Stromal cell of bone marrow (primary cell): ENCODE results near the gene DLK1.

Experiments used
- DNase-seq: peaks from one replicate; pipeline ENCODE4 v3.0.0-alpha.2; 2012; ENCODE audit warnings: low read depth

DLK1 gene

GRCh38 chr14:100777818-100778525 is 51.3 kb downstream of the DLK1 start:
- no peak for DNase-seq

- no peak for DNase-seq
These were observed 51.8 kb downstream of the DLK1 start for GRCh38 chr14:100778526-100778882.

DNA sequence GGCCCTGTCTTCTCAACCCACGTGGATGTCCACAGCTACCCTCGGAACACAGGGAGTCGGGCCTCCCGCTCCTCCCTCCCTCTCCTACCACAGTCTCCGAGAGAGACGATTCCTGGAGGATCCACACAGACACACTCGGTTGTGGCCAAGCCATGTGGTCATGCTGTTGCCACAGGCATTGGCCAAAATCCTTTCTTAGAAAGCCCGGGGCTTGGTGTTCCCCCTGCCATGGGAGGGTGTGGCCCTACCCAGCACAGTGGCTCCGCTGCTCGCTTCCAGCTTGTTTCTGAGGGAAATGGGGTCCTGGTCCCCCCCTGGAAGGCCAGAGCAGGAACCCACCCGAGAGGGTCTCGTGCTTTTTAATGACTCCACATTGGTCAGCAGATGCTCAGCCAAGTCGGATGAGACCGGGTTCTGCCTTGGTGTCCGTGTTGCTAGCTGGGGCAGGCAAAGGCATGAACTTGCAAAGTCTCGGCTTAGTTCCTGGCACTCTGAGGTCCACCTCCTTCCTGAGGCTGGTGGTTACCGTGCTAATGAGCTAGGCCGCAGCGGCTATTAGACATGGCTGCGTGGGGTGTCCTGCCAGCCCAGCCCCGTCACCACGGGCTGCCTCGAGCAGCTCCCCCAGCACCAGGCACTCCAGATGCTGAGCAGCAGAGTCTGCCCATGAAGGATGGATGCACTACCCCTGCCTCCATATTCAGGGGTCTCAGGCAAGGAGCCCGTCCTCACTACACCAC is 52.4 kb downstream of the DLK1 start:
- no peak for DNase-seq

- no peak for DNase-seq
These were observed 53.0 kb downstream of the DLK1 start for GRCh38 chr14:100779691-100780080.

- no peak for DNase-seq
These were observed 53.6 kb downstream of the DLK1 start for GRCh38 chr14:100780246-100780645.

GRCh38 chr14:100780646-100781355 is 54.1 kb downstream of the DLK1 start:
- no peak for DNase-seq

GRCh38 chr14:100781952-100782351 is 55.3 kb downstream of the DLK1 start:
- no peak for DNase-seq

DNA sequence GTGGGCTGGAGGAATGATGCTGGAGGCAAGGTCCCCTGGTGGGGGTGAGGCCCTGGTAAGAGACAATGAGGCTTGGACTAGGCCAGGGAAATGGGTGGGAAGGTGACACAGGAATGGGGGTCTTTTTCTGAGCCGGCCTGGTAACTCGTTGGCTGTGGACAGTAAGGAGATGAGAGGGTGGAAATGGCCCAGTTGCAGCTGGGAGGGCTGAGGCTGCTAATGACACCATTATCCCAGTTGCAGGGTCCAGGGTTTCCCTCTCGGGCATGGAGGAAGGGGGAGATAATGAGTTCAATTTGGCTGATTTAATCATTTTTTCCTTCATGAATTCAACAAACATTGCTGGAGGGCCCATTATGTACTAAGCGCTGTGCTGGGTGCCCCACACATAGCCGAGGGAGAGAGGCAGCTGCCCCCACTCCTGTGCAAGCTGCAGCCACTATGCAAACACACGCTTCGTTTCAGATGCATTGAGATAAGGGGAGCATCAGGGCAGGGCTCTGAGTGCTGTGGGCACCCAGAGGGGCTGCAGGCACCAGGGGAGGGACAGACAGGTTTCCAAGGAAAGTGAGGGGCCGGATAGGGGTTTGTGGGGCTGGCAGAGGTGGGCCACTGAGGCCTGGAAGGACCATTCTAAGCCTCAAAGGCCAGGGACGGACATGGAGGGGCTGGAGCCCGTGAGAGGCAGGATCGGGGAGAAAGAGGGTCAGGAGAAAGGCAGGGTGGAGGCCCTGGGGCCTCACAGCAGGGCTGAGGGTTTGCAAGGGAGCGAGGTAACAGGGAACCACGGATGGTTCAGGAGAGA is 56.0 kb downstream of the DLK1 start:
- DNase-seq, result no peak

- DNase-seq, result no peak
These were observed 57.1 kb downstream of the DLK1 start for GRCh38 chr14:100783630-100784370.

- no peak for DNase-seq
These were observed 58.0 kb downstream of the DLK1 start for GRCh38 chr14:100784523-100785337.

- DNase-seq, result no peak
These were observed 58.6 kb downstream of the DLK1 start for GRCh38 chr14:100785338-100785615.

- DNase-seq, result no peak
These were observed 58.9 kb downstream of the DLK1 start for GRCh38 chr14:100785626-100786025.

GRCh38 chr14:100786131-100786530 is 59.4 kb downstream of the DLK1 start:
- no peak for DNase-seq

GRCh38 chr14:100786576-100787219 is 60.0 kb downstream of the DLK1 start:
- DNase-seq, result no peak

DNA sequence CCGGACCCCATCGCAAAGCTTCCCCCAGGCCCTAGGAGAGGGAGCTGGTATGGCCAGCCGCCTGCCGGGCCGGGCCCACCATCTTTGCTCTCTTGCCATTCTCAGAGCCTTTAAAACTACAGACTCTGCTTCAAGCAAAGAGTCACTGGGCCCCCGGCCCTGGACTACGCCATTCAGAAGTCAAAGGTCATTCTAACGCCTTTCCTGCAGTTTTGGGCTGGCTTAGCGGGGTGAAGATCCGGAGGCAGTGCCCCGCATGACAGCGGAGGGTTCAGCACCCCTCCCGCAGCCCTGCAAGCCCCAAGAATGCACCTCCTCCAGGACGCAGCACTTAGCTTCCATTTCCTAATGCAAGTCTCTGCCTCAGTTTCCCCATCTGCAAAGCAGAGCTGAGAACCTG is 61.0 kb downstream of the DLK1 start:
- DNase-seq, result no peak
